Measurements from ENCODE around the gene RBM12. TPM values are rescaled to one million over a fixed set of nuclear protein-coding genes. Genes with fewer than 3 reads are reported as not detected.

Gene RBM12
- total RNA-seq, 4 donors from 2014 or later, result 24.9 to 35.0 (median 30.8) TPM

DNA sequence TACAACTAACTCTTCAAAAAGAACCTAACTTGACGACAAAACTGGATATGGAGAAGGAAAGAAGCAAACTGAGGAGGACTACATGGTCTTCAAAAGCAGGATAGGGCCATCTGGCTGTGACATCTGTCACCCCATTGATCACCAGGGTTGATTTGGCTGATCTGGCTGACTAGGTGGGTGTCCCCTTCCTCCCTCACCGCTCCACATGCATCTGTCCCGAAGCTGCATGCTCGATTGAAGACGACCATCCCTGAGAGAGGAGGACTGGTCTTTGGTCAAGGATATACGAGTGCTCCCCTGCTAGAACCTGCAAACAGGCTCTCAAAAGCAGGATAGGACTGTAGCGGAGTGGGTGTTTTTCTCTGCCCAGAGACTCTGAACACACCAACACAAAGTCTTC is 21.7 kb downstream of the RBM12 start:
- H3K9me3 ChIP-seq, result no peaks in the 10 kb centered on the region
- no peak overlapping the region for H3K4me3 ChIP-seq
- no peak overlapping the region for H3K27ac ChIP-seq
- 91 to 92% methylated on average over 7 of the region's 7 CpGs for WGBS, 2 donors
- H3K27me3 ChIP-seq, result no peaks in the 10 kb centered on the region
- TF ChIP-seq POLR2A (IDR thresholded peaks at IDR 0.05), result no peak
- no peak for TF ChIP-seq EP300 (IDR thresholded peaks at IDR 0.05)
- TF ChIP-seq, protein P1, sequence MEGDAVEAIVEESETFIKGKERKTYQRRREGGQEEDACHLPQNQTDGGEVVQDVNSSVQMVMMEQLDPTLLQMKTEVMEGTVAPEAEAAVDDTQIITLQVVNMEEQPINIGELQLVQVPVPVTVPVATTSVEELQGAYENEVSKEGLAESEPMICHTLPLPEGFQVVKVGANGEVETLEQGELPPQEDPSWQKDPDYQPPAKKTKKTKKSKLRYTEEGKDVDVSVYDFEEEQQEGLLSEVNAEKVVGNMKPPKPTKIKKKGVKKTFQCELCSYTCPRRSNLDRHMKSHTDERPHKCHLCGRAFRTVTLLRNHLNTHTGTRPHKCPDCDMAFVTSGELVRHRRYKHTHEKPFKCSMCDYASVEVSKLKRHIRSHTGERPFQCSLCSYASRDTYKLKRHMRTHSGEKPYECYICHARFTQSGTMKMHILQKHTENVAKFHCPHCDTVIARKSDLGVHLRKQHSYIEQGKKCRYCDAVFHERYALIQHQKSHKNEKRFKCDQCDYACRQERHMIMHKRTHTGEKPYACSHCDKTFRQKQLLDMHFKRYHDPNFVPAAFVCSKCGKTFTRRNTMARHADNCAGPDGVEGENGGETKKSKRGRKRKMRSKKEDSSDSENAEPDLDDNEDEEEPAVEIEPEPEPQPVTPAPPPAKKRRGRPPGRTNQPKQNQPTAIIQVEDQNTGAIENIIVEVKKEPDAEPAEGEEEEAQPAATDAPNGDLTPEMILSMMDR (IDR thresholded peaks at IDR 0.05), result no peak
- H3K4me1 ChIP-seq, result no peaks in the 10 kb centered on the region
- DNase-seq (ENCODE audit: low spot score in 2 of 2), result no peak
- H3K36me3 ChIP-seq, result no peaks in the 10 kb centered on the region

DNA sequence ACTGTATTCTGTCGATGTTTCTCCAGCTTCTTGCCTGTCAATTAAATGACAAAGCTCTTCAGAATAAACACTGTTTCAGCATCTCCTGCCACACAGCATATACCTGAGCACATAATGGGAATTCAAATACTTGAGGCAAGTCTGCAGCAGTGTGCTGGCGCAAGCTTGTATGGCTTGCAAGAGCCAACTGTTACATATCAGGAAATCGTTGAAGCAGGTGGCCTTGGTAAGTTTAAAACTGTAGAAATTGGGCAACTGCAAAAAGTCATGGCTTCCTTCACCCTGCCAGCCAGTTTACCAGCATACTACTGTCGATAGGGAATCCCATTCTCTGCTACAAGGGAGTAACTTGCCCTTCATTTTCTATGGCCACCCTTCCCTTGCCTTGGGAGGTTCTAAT is 23.0 kb downstream of the RBM12 start:
- Histone ChIP-seq H3K4me3 (no peak overlapping the region), H3K36me3 (no peaks in the 10 kb centered on the region), H3K4me1 (no peaks in the 10 kb centered on the region), H3K27ac (no peak overlapping the region), H3K27me3 (no peaks in the 10 kb centered on the region), H3K9me3 (no peaks in the 10 kb centered on the region)
- TF ChIP-seq EP300 (IDR thresholded peaks at IDR 0.05) (no peak), POLR2A (IDR thresholded peaks at IDR 0.05) (no peak)
- TF ChIP-seq, protein P1 (IDR thresholded peaks at IDR 0.05), result no peak
- DNase-seq (ENCODE audit: low spot score in 2 of 2), result no peak
- 88 to 89% methylated on average over 4 of the region's 4 CpGs for WGBS, 2 donors

DNA sequence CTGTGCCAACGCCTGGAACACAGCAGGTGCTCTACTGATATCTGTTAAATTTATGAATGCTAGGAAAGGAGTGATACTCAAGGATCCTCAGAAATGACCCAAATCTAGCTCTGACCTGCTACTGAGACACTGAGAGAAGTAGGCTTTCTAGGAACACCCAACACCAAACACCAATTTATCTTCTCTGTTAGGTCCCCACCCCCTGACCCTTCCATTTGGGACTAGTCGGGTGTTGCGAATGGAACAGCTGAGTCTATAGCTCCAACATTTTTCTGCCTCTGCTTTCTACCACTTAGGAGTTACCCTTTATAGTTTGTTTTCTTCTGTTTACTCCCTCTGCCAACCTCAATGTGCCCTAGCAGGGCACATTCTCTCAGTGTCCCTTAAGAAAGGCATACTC is 24.0 kb downstream of the RBM12 start:
- WGBS, 2 donors, result 84 to 86% methylated on average over 3 of the region's 3 CpGs

DNA sequence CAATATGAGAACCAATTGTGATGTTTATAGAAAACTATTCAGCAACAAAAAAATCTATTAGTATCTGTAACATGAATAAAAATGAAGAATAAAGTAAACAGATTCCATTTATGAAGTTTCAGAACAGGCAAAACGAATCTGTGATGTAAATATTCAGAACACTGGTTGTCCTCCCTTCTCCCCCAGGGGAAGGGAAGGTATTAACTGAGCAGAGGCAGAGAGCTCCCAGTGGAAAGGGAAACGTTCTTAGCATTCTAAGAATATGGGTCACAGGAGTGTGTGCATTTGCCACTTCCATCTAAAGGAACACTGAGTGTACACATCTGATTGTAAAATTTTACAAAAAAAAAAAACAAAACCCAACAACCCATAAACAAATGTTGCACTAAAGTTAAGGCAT is 25.9 kb downstream of the RBM12 start:
- Histone ChIP-seq H3K27ac (no peak overlapping the region), H3K36me3 (no peaks in the 10 kb centered on the region), H3K4me3 (no peak overlapping the region), H3K27me3 (no peaks in the 10 kb centered on the region), H3K4me1 (peaks cover 0 to 6% (median 0%) of the 10 kb centered on the region in 4 donors), H3K9me3 (no peaks in the 10 kb centered on the region)
- TF ChIP-seq EP300 (IDR thresholded peaks at IDR 0.05), result no peak
- TF ChIP-seq POLR2A (IDR thresholded peaks at IDR 0.05), result no peak
- TF ChIP-seq, protein P1 (IDR thresholded peaks at IDR 0.05), result no peak
- DNase-seq (ENCODE audit: low spot score in 2 of 2), result no peak
- 53 to 55% methylated on average over 2 of the region's 2 CpGs for WGBS, 2 donors

More for the DNA sequence above, 24.0 kb downstream of the RBM12 start:
- no peaks in the 10 kb centered on the region for H3K9me3 ChIP-seq
- H3K27me3 ChIP-seq, result no peaks in the 10 kb centered on the region
- no peaks in the 10 kb centered on the region for H3K36me3 ChIP-seq
- peaks cover 0 to 2% (median 0%) of the 10 kb centered on the region in 4 donors for H3K4me1 ChIP-seq
- no peak for DNase-seq (ENCODE audit: low spot score in 2 of 2)
- H3K27ac ChIP-seq, result no peak overlapping the region
- TF ChIP-seq EP300 (IDR thresholded peaks at IDR 0.05) (no peak), POLR2A (IDR thresholded peaks at IDR 0.05) (no peak)
- TF ChIP-seq, protein P1 (IDR thresholded peaks at IDR 0.05), result no peak
- H3K4me3 ChIP-seq, result no peak overlapping the region

DNA sequence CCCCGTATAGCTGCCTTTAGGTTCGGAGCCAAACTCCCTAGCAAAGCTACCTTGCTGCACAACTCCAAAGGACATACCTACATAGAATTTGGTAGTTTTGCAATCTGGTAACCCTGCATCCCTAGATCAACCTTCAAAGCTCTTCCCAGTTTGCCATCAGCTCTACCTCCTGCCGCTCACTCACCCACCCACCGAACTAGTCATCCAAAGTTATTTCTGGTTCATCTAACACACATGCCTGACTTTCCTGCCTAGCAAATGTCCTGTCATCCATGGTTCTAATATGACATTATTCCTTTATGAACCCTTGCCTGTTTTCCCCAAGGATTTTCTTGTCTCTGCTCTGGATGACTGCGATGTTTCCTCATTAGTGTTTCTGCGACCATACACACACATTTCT is 27.4 kb downstream of the RBM12 start:
- no peak for DNase-seq (ENCODE audit: low spot score in 2 of 2)
- no peak overlapping the region for H3K27ac ChIP-seq
- 94% methylated on average over 6 of the region's 6 CpGs for WGBS, 2 donors
- peaks cover 0 to 6% (median 0%) of the 10 kb centered on the region in 4 donors for H3K4me1 ChIP-seq
- H3K9me3 ChIP-seq, result no peaks in the 10 kb centered on the region
- no peak overlapping the region for H3K4me3 ChIP-seq
- TF ChIP-seq, protein P1 (IDR thresholded peaks at IDR 0.05), result no peak
- TF ChIP-seq POLR2A (IDR thresholded peaks at IDR 0.05), result no peak
- TF ChIP-seq EP300 (IDR thresholded peaks at IDR 0.05), result no peak
- H3K36me3 ChIP-seq, result peaks cover 0 to 6% (median 0%) of the 10 kb centered on the region in 3 donors
- H3K27me3 ChIP-seq, result no peaks in the 10 kb centered on the region

Measured in tibial nerve (tissue), 4 donors.